Activated CD4-positive, alpha-beta memory T cell treated with anti-CD3 and anti-CD28 coated beads for 36 hours (primary cell): ENCODE measurements around the gene ING3. TPM values are rescaled to one million over a fixed set of nuclear protein-coding genes. Genes with fewer than 3 reads are reported as not detected.
A peak's percentile ranks its signal among the peaks of the same experiment; 100 is the strongest.

ENCODE experiments used
- CTCF ChIA-PET: fragments of 350-600 bp; sonication (Branson Sonifier 250); formaldehyde crosslinking; loops from one replicate; lab custom pipeline; 2021; ENCODE audit warnings: antibody characterized with exemption, inconsistent platforms; lab: Charles Lee
- POLR2A ChIA-PET: fragments of 350-600 bp; sonication (Branson Sonifier 250); formaldehyde crosslinking; loops from one replicate; lab custom pipeline; 2021; ENCODE audit warnings: antibody characterized with exemption; lab: Charles Lee
- DNase-seq: peaks from one replicate; pipeline ENCODE4 v3.0.0-alpha.2; 2020
- H3K27ac Mint-ChIP-seq: one replicate; pipeline ENCODE4 v1.8.0; 2021; ENCODE audit warnings: mixed read lengths
- H3K27me3 Mint-ChIP-seq: one replicate; pipeline ENCODE4 v1.8.0; 2021; ENCODE audit warnings: mixed read lengths
- H3K36me3 Mint-ChIP-seq: one replicate; pipeline ENCODE4 v1.8.0; 2021; ENCODE audit warnings: mixed read lengths
- H3K4me1 Mint-ChIP-seq: one replicate; pipeline ENCODE4 v1.8.0; 2021; ENCODE audit warnings: low read depth, mixed read lengths
- H3K4me3 Mint-ChIP-seq: one replicate; pipeline ENCODE4 v1.8.0; 2021; ENCODE audit warnings: mild to moderate bottlenecking, mixed read lengths
- H3K9me3 Mint-ChIP-seq: one replicate; pipeline ENCODE4 v1.8.0; 2021; ENCODE audit warnings: mixed read lengths
- intact Hi-C: fragments of 100-400 bp; cut with micrococcal nuclease; formaldehyde crosslinking; loops from one replicate; pipeline ENCODE4 v1.15.1; 2023
- total RNA-seq, 2 experiments: library from RNA; stranded (reverse); gene quantifications; one replicate each; pipeline ENCODE4 v1.2.3, GENCODE V29; 2021

The ING3 gene, protein sequence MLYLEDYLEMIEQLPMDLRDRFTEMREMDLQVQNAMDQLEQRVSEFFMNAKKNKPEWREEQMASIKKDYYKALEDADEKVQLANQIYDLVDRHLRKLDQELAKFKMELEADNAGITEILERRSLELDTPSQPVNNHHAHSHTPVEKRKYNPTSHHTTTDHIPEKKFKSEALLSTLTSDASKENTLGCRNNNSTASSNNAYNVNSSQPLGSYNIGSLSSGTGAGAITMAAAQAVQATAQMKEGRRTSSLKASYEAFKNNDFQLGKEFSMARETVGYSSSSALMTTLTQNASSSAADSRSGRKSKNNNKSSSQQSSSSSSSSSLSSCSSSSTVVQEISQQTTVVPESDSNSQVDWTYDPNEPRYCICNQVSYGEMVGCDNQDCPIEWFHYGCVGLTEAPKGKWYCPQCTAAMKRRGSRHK
- 10 to 100 TPM; 23.5 to 24.8 TPM for total RNA-seq

DNA sequence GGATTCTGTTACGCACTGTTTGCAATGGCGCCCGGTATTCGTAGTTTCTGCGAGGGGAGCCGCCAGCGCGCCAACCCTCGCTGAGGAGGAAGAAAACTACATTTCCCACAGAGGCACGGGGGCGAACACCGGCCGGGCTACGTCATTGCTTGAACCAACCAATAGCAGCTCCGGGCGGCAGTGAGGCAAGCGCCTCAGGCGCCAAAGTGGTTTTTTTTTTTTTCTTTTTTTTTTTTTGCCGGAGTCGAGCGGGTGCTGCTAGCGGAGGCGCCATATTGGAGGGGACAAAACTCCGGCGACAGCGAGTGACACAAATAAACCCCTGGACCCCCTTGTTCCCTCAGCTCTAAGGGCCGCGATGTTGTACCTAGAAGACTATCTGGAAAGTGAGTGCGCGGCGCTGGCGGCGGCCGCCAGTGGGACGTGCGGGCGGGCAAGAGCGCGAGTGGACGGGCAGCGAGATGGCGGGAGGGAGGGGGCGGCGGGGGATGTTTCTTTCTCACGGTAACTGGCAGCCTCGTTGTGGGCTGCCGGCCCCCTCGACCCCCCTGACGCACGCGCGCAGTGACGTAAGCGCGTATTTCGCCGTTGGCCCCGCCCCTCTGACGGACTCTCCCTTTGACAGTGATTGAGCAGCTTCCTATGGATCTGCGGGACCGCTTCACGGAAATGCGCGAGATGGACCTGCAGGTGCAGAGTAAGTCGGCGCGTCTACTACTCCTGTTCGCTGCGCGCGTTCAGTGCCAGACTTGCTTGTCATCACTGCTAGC, at the start of gene ING3:
Gene ING3 (plus strand): TSS at position 239 of the 770 bp plus-strand sequence. CDS start 120 bp downstream, at position 359.
- peak within 1 kb of the TSS; percentile 98 for H3K27ac Mint-ChIP-seq
- intact Hi-C loops = loop anchor here (1.0 to 10.0 kb wide), 4 partner anchors 36 to 580 kb away; partner anchors contain the start of gene FAM3C
- POLR2A ChIA-PET = interaction anchor here (0.5 to 1.3 kb wide), 8 partner anchors 12 to 440 kb away, joined by 3 to 4 read pairs (median 3); no protein-coding TSS in a partner anchor
- CTCF ChIA-PET = interaction anchor here (0.7 kb wide), 1 partner anchor 14 kb away, joined by 5 read pairs; no protein-coding TSS in a partner anchor
- peak; percentile 98 for DNase-seq
- H3K4me3 Mint-ChIP-seq = peak within 1 kb of the TSS; percentile 94
- no peaks in the 10 kb centered on the region for H3K9me3 Mint-ChIP-seq
- H3K4me1 Mint-ChIP-seq = peaks cover 22% of the 10 kb centered on the region
- H3K27me3 Mint-ChIP-seq = peaks cover 9% of the 10 kb centered on the region
- H3K36me3 Mint-ChIP-seq = peaks cover 22% of the 10 kb centered on the region

GRCh38 chr7:120915314-120916105, 35.1 kb upstream of the ING3 start:
- ChIA-PET POLR2A (no interaction called here), CTCF (no interaction called here)
- intact Hi-C loops = no loop called here
- no peak for DNase-seq
- H3K4me1 Mint-ChIP-seq = no peaks in the 10 kb centered on the region
- H3K9me3 Mint-ChIP-seq = peaks cover 2% of the 10 kb centered on the region
- no peak overlapping the region for H3K4me3 Mint-ChIP-seq
- H3K36me3 Mint-ChIP-seq = no peaks in the 10 kb centered on the region
- H3K27ac Mint-ChIP-seq = no peak overlapping the region
- peaks cover 5% of the 10 kb centered on the region for H3K27me3 Mint-ChIP-seq

DNA sequence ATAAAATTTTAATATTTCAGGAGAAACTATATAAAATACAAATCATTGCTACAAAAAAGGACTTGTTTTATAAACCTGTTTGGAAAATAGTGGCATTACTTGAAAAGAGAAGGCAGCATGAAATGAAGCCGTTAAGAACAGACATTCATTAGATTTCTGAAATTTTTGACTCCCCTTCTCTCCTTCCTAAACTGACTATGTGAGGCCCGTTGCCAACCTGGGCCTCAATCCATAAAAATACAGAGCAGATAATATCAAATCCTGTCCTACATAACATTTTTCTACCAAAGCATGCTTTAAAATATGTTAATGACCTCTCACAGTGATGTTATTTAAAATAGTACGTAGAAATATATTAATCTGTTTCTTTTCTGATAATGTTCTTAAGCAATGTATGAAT, 34.5 kb upstream of the ING3 start:
- Mint-ChIP-seq H3K27ac (no peak overlapping the region), H3K27me3 (peaks cover 5% of the 10 kb centered on the region), H3K9me3 (peaks cover 2% of the 10 kb centered on the region), H3K4me3 (no peak overlapping the region), H3K4me1 (no peaks in the 10 kb centered on the region), H3K36me3 (no peaks in the 10 kb centered on the region)
- no peak for DNase-seq
- intact Hi-C loops = no loop called here
- CTCF ChIA-PET = no interaction called here
- POLR2A ChIA-PET = no interaction called here

DNA sequence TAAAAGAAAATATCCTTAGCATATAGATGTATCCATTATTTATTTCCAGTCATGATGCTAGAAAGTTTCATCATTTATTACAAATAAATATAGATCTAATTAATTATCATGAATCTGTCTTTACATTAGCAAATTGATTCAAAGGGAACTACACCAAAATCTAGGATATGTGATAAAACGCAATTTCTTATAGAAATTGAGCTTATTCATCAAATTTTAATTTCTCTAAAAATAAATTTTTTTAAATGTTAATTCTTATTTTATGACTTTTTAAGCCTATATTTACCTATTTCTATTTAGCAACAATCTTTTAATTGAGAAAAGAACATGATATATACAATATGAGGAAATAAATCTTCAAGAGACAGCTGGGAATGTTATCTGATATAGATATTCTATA, 34.0 kb upstream of the ING3 start:
- H3K27ac Mint-ChIP-seq = no peak overlapping the region
- intact Hi-C loops = no loop called here
- no peak for DNase-seq
- H3K27me3 Mint-ChIP-seq = peaks cover 5% of the 10 kb centered on the region
- POLR2A ChIA-PET = no interaction called here
- peaks cover 2% of the 10 kb centered on the region for H3K9me3 Mint-ChIP-seq
- CTCF ChIA-PET = no interaction called here
- H3K4me1 Mint-ChIP-seq = no peaks in the 10 kb centered on the region
- H3K4me3 Mint-ChIP-seq = no peak overlapping the region
- H3K36me3 Mint-ChIP-seq = no peaks in the 10 kb centered on the region

DNA sequence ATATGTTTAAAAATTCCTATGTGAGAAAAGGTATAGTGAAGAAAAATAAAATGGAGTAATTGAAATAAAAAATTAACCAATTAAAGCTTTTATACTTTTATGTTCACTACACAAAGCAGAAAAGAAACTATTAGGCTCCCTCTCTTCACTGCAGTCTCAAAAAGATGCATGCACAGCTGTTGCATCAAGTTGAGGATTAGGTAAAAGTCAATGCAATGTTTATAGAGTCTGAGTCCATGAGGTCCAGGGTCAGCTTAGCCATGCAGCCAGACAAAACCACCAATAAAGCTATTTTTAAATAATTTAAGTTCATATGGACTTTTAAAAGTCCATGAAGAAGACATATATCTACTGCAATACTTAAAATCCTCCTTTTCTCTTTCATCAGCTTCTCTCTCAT, 31.1 kb upstream of the ING3 start:
- CTCF ChIA-PET = no interaction called here
- Mint-ChIP-seq H3K27me3 (peaks cover 7% of the 10 kb centered on the region), H3K9me3 (no peaks in the 10 kb centered on the region), H3K27ac (no peak overlapping the region), H3K4me1 (no peaks in the 10 kb centered on the region), H3K36me3 (no peaks in the 10 kb centered on the region), H3K4me3 (no peak overlapping the region)
- POLR2A ChIA-PET = no interaction called here
- intact Hi-C loops = no loop called here
- DNase-seq = no peak

- Mint-ChIP-seq H3K36me3 (no peaks in the 10 kb centered on the region), H3K27ac (no peak overlapping the region), H3K27me3 (peaks cover 7% of the 10 kb centered on the region), H3K4me3 (no peak overlapping the region), H3K4me1 (no peaks in the 10 kb centered on the region), H3K9me3 (no peaks in the 10 kb centered on the region)
- ChIA-PET POLR2A (no interaction called here), CTCF (no interaction called here)
- no peak for DNase-seq
- intact Hi-C loops = no loop called here
These were observed 30.5 kb upstream of the ING3 start for GRCh38 chr7:120920034-120920433.

- H3K36me3 Mint-ChIP-seq = no peaks in the 10 kb centered on the region
- H3K9me3 Mint-ChIP-seq = no peaks in the 10 kb centered on the region
- intact Hi-C loops = no loop called here
- ChIA-PET POLR2A (no interaction called here), CTCF (no interaction called here)
- no peak overlapping the region for H3K4me3 Mint-ChIP-seq
- H3K27me3 Mint-ChIP-seq = peaks cover 13% of the 10 kb centered on the region
- H3K27ac Mint-ChIP-seq = no peak overlapping the region
- DNase-seq = no peak
- H3K4me1 Mint-ChIP-seq = no peaks in the 10 kb centered on the region
These were observed 29.8 kb upstream of the ING3 start for GRCh38 chr7:120920591-120921274.

DNA sequence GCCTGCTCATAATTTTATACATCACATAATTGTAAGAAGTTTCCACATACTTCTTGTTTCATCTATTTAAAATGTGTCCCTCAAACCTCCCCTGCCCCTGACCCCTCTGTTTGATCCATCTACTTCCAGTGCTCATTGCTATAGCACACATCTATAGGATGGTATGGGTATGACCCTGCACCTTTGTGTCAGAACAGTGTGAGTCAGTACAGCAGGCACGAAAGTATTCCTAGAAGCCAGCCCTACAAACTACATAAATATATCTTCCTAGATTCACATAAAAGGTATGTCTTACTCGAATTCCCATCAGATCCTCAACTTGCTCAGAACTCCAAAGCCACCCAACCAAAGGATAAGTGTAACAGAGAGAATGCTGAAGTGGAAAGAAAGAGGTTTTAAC, 25.7 kb upstream of the ING3 start:
- Mint-ChIP-seq H3K36me3 (no peaks in the 10 kb centered on the region), H3K27me3 (peaks cover 17% of the 10 kb centered on the region), H3K9me3 (no peaks in the 10 kb centered on the region), H3K4me1 (no peaks in the 10 kb centered on the region), H3K4me3 (no peak overlapping the region), H3K27ac (no peak overlapping the region)
- CTCF ChIA-PET = no interaction called here
- POLR2A ChIA-PET = no interaction called here
- intact Hi-C loops = no loop called here
- no peak for DNase-seq

DNA sequence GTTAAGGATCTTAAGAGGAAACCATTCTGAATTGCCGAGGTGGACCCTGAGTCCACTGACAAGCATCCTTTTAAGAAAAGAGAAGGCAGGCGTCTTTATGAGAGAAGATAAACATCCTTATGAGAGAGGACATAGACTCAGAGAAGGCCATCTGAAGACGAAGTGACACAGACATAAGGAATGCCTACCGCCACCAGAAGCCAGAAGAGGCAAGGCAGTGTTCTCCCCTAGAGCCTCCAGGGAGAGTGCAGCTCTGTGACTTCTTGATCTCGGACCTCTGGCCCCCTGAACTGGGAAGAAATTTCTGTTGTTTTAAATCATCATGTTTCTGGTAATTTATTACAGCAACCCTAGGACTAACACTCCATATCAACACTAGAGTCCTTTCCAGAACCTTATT, 25.2 kb upstream of the ING3 start:
- H3K4me1 Mint-ChIP-seq = no peaks in the 10 kb centered on the region
- no peak overlapping the region for H3K4me3 Mint-ChIP-seq
- POLR2A ChIA-PET = no interaction called here
- no peaks in the 10 kb centered on the region for H3K36me3 Mint-ChIP-seq
- intact Hi-C loops = no loop called here
- DNase-seq = no peak
- H3K9me3 Mint-ChIP-seq = no peaks in the 10 kb centered on the region
- H3K27ac Mint-ChIP-seq = no peak overlapping the region
- H3K27me3 Mint-ChIP-seq = peaks cover 17% of the 10 kb centered on the region
- CTCF ChIA-PET = no interaction called here

GRCh38 chr7:120926943-120927346, 23.6 kb upstream of the ING3 start:
- H3K27ac Mint-ChIP-seq = no peak overlapping the region
- H3K27me3 Mint-ChIP-seq = peaks cover 17% of the 10 kb centered on the region
- no peaks in the 10 kb centered on the region for H3K36me3 Mint-ChIP-seq
- H3K4me3 Mint-ChIP-seq = no peak overlapping the region
- CTCF ChIA-PET = no interaction called here
- DNase-seq = no peak
- intact Hi-C loops = no loop called here
- H3K4me1 Mint-ChIP-seq = no peaks in the 10 kb centered on the region
- POLR2A ChIA-PET = no interaction called here
- H3K9me3 Mint-ChIP-seq = no peaks in the 10 kb centered on the region

- no peak overlapping the region for H3K4me3 Mint-ChIP-seq
- no peaks in the 10 kb centered on the region for H3K4me1 Mint-ChIP-seq
- peaks cover 16% of the 10 kb centered on the region for H3K27me3 Mint-ChIP-seq
- H3K27ac Mint-ChIP-seq = no peak overlapping the region
- DNase-seq = no peak
- CTCF ChIA-PET = no interaction called here
- H3K36me3 Mint-ChIP-seq = no peaks in the 10 kb centered on the region
- POLR2A ChIA-PET = no interaction called here
- H3K9me3 Mint-ChIP-seq = no peaks in the 10 kb centered on the region
- intact Hi-C loops = no loop called here
These were observed 23.0 kb upstream of the ING3 start for GRCh38 chr7:120927454-120928103.
